LNCaP clone FGC (cell line): ENCODE data around the gene MRPL24.

Experiments used
- DNase-seq: peaks from one replicate; pipeline ENCODE4 v3.0.0-alpha.2; 2011; ENCODE audit warnings: low read depth
- H3K4me3 ChIP-seq: 2 replicates; pipeline ENCODE4 v1.5.1; 2011; ENCODE audit warnings: mild to moderate bottlenecking, low read depth, low read length, control low read depth
- CTCF ChIP-seq: IDR thresholded peaks from 2 replicates; pipeline ENCODE4 v1.5.1; 2012; ENCODE audit warnings: mild to moderate bottlenecking; ENCODE audit not compliant: control insufficient read depth, insufficient read depth; ENCODE audit errors: extremely low read depth

MRPL24 gene

GRCh38 chr1:156777573-156777972 is 36.7 kb upstream of the MRPL24 start:
- no peak for TF ChIP-seq CTCF
- no peak overlapping the region for H3K4me3 ChIP-seq
- DNase-seq = no peak

GRCh38 chr1:156776942-156777341 is 36.1 kb upstream of the MRPL24 start:
- no peak for TF ChIP-seq CTCF
- no peak overlapping the region for H3K4me3 ChIP-seq

GRCh38 chr1:156775799-156776198 is 34.9 kb upstream of the MRPL24 start:
- H3K4me3 ChIP-seq = no peak overlapping the region
- TF ChIP-seq CTCF = no peak
- DNase-seq = no peak

More at GRCh38 chr1:156776942-156777341, 36.1 kb upstream of the MRPL24 start:
- DNase-seq = no peak

- H3K4me3 ChIP-seq = no peak overlapping the region
- TF ChIP-seq CTCF = no peak
- DNase-seq = no peak
These were observed 32.7 kb upstream of the MRPL24 start for GRCh38 chr1:156773607-156774006.

- no peak for TF ChIP-seq CTCF
- no peak overlapping the region for H3K4me3 ChIP-seq
- DNase-seq = no peak
These were observed 32.0 kb upstream of the MRPL24 start for GRCh38 chr1:156772728-156773497.

- no peak for TF ChIP-seq CTCF
- DNase-seq = no peak
- H3K4me3 ChIP-seq = no peak overlapping the region
These were observed 31.3 kb upstream of the MRPL24 start for GRCh38 chr1:156772222-156772621.
